GM12878 (cell line): ENCODE measurements around the gene SMPDL3A. TPM values are rescaled to one million over a fixed set of nuclear protein-coding genes. Genes with fewer than 3 reads are reported as not detected.

Experiments used
- BMI1 ChIP-seq: fragments of 450-650 bp; IDR thresholded peaks from 2 replicates; pipeline ENCODE4 v1.6.1; 2016; ENCODE audit warnings: mild to moderate bottlenecking, moderate library complexity, borderline replicate concordance
- EED ChIP-seq: sonication (generic); IDR thresholded peaks from 2 replicates; pipeline ENCODE4 v1.6.1; 2016; ENCODE audit warnings: antibody characterized with exemption, low read depth
- FOXM1 ChIP-seq: IDR thresholded peaks from 2 replicates; pipeline ENCODE4 v1.6.1; 2012; ENCODE audit warnings: low read depth, mild to moderate bottlenecking, inconsistent platforms, low read length, moderate library complexity
- HDAC6 ChIP-seq: fragments of 200-600 bp; sonication (generic); IDR thresholded peaks from one replicate; pipeline ENCODE4 v1.8.0; 2017; ENCODE audit warnings: antibody characterized with exemption; ENCODE audit not compliant: unreplicated experiment
- IKZF1 ChIP-seq: fragments of 450-650 bp; conservative IDR thresholded peaks from 2 replicates; pipeline ENCODE4 v1.6.1; 2017; ENCODE audit warnings: antibody characterized with exemption, mild to moderate bottlenecking
- PML ChIP-seq: IDR thresholded peaks from 2 replicates; pipeline ENCODE4 v1.6.1; 2012; ENCODE audit warnings: low read length, inconsistent platforms
- ZNF622 ChIP-seq: fragments of 450-650 bp; IDR thresholded peaks from 2 replicates; pipeline ENCODE4 v1.6.1; 2017; ENCODE audit warnings: mild to moderate bottlenecking, inconsistent platforms
- polyA plus RNA-seq, 11 experiments: library from polyadenylated mRNA; depleted of rRNA in 4 of 11; unstranded in 6 of 11; stranded (reverse) in 5 of 11; fragments of >200 nt; fragmentation: Nextera tagmentation in 4 of 11; fragmentation: Illumina TruSeq in 1 of 11; extraction: Ambion mirVana in 4 of 11; extraction: Trizol in 1 of 11; gene quantifications; 1 replicate in 1 of 11; 2 replicates in 10 of 11; pipeline versions ENCODE4 v1.2.1 to v1.2.3, GENCODE V29; 2011 to 2016; ENCODE audit warnings: inconsistent platforms in 2 of 11, missing spikeins in 2 of 11, low read depth in 1 of 11
- total RNA-seq, 4 experiments: library from RNA; depleted of rRNA in 3 of 4; stranded (reverse); fragments of >200 nt in 3 of 4; fragmentation: Illumina TruSeq in 1 of 4; extraction: Trizol in 1 of 4; gene quantifications; 2 replicates each; pipeline versions ENCODE4 v1.2.1 to v1.2.3, GENCODE V29; 2013 to 2021
- TF ChIP-seq, protein P1 (sequence below): IDR thresholded peaks from 2 replicates; pipeline ENCODE4 v1.6.1; 2012; ENCODE audit warnings: improper control_type of control experiment, low read depth, low read length; ENCODE audit not compliant: insufficient replicate concordance
- TF ChIP-seq, protein P2 (sequence below): fragments of 450-650 bp; IDR thresholded peaks from 2 replicates; pipeline ENCODE4 v1.6.1; 2017; ENCODE audit warnings: low read depth, mild to moderate bottlenecking, moderate library complexity

The SMPDL3A gene
- total and polyA plus RNA-seq, 10 of the 15 experiments (the other 5 are each of a cell fraction or from before 2014, with no cell fraction given): 0.05 to 0.91 (median 0.09) TPM; not detected in 3

DNA sequence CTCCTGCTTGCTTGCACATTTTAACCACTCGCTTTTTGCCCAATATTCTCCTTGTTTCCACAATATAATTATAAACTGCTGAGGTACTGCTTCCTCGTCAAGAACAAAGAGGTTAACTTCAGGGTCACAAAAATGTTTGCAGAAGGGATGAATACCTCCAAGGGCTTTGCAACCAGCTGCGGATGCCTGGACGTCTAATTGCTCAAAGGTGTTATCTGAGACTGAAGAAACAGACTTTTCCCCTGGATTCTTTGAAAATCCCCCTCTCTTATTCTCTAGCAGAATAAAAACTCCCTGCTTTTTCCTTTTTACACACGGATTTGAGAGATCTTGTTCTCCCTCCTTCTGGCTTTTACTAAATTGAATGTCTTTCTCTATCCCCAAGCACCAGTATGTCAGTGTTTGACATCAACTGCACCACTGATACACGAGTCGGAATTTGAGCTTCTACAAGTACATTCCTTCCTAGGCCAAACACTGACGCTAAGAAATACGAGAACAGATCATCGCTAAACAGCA, 336 bp upstream of the SMPDL3A start (continued):
- TF ChIP-seq, protein P1, sequence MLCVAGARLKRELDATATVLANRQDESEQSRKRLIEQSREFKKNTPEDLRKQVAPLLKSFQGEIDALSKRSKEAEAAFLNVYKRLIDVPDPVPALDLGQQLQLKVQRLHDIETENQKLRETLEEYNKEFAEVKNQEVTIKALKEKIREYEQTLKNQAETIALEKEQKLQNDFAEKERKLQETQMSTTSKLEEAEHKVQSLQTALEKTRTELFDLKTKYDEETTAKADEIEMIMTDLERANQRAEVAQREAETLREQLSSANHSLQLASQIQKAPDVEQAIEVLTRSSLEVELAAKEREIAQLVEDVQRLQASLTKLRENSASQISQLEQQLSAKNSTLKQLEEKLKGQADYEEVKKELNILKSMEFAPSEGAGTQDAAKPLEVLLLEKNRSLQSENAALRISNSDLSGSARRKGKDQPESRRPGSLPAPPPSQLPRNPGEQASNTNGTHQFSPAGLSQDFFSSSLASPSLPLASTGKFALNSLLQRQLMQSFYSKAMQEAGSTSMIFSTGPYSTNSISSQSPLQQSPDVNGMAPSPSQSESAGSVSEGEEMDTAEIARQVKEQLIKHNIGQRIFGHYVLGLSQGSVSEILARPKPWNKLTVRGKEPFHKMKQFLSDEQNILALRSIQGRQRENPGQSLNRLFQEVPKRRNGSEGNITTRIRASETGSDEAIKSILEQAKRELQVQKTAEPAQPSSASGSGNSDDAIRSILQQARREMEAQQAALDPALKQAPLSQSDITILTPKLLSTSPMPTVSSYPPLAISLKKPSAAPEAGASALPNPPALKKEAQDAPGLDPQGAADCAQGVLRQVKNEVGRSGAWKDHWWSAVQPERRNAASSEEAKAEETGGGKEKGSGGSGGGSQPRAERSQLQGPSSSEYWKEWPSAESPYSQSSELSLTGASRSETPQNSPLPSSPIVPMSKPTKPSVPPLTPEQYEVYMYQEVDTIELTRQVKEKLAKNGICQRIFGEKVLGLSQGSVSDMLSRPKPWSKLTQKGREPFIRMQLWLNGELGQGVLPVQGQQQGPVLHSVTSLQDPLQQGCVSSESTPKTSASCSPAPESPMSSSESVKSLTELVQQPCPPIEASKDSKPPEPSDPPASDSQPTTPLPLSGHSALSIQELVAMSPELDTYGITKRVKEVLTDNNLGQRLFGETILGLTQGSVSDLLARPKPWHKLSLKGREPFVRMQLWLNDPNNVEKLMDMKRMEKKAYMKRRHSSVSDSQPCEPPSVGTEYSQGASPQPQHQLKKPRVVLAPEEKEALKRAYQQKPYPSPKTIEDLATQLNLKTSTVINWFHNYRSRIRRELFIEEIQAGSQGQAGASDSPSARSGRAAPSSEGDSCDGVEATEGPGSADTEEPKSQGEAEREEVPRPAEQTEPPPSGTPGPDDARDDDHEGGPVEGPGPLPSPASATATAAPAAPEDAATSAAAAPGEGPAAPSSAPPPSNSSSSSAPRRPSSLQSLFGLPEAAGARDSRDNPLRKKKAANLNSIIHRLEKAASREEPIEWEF: no peak
- no peak for TF ChIP-seq ZNF622
- no peak for TF ChIP-seq BMI1
- TF ChIP-seq EED: no peak
- TF ChIP-seq, protein P2, sequence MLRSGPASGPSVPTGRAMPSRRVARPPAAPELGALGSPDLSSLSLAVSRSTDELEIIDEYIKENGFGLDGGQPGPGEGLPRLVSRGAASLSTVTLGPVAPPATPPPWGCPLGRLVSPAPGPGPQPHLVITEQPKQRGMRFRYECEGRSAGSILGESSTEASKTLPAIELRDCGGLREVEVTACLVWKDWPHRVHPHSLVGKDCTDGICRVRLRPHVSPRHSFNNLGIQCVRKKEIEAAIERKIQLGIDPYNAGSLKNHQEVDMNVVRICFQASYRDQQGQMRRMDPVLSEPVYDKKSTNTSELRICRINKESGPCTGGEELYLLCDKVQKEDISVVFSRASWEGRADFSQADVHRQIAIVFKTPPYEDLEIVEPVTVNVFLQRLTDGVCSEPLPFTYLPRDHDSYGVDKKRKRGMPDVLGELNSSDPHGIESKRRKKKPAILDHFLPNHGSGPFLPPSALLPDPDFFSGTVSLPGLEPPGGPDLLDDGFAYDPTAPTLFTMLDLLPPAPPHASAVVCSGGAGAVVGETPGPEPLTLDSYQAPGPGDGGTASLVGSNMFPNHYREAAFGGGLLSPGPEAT: no peak
- TF ChIP-seq PML: no peak
- TF ChIP-seq IKZF1: no peak
- no peak for TF ChIP-seq FOXM1
- no peak for TF ChIP-seq HDAC6
